H9 (cell line): ENCODE data around the gene TDP1. TPM values are rescaled to one million over a fixed set of nuclear protein-coding genes. Genes with fewer than 3 reads are reported as not detected.

Experiments used
- DNase-seq: peaks from one replicate; pipeline ENCODE4 v3.0.0-alpha.2; 2017
- H2AFZ ChIP-seq: one replicate; pipeline ENCODE4 v1.6.1; 2013; ENCODE audit warnings: mild to moderate bottlenecking, low read length, control low read depth, moderate library complexity
- H2AK5ac ChIP-seq: 2 replicates; pipeline ENCODE4 v1.6.1; 2013; ENCODE audit warnings: low read length, control low read depth, mixed read lengths; ENCODE audit not compliant: insufficient read length
- H2BK120ac ChIP-seq: one replicate; pipeline ENCODE4 v1.6.1; 2013; ENCODE audit warnings: low read depth, mild to moderate bottlenecking, low read length, control low read depth, inconsistent platforms; ENCODE audit not compliant: poor library complexity, severe bottlenecking
- H2BK12ac ChIP-seq: 2 replicates; pipeline ENCODE4 v1.6.1; 2013; ENCODE audit warnings: low read length, control low read depth, mixed read lengths, low read depth; ENCODE audit not compliant: insufficient read length
- H2BK15ac ChIP-seq: 2 replicates; pipeline ENCODE4 v1.6.1; 2013; ENCODE audit warnings: low read depth, low read length, control low read depth
- H2BK20ac ChIP-seq: one replicate; pipeline ENCODE4 v1.6.1; 2013; ENCODE audit warnings: low read depth, mild to moderate bottlenecking, low read length, control low read depth, inconsistent platforms; ENCODE audit not compliant: poor library complexity, severe bottlenecking
- H2BK5ac ChIP-seq: 2 replicates; pipeline ENCODE4 v1.6.1; 2013; ENCODE audit warnings: low read length, control low read depth, mixed read lengths; ENCODE audit not compliant: insufficient read length
- H3K14ac ChIP-seq: 2 replicates; pipeline ENCODE4 v1.6.1; 2013; ENCODE audit warnings: low read length, control low read depth; ENCODE audit not compliant: insufficient read depth
- H3K18ac ChIP-seq: 2 replicates; pipeline ENCODE4 v1.6.1; 2013; ENCODE audit warnings: low read depth, mild to moderate bottlenecking, mixed read lengths, low read length, control low read depth; ENCODE audit not compliant: insufficient read length
- H3K23ac ChIP-seq: 2 replicates; pipeline ENCODE4 v1.6.1; 2013; ENCODE audit warnings: low read length, control low read depth, mixed read lengths, low read depth; ENCODE audit not compliant: insufficient read length
- H3K23me2 ChIP-seq: 2 replicates; pipeline ENCODE4 v1.6.1; 2013; ENCODE audit warnings: low read depth, mild to moderate bottlenecking, mixed read lengths, low read length, control low read depth; ENCODE audit not compliant: insufficient read length, poor library complexity, severe bottlenecking
- H3K27ac ChIP-seq: 2 replicates; pipeline ENCODE4 v1.5.1; 2013; ENCODE audit warnings: low read length, control low read depth, mixed read lengths, low read depth; ENCODE audit not compliant: insufficient read length
- H3K27me3 ChIP-seq: 2 replicates; pipeline ENCODE4 v1.6.1; 2013; ENCODE audit warnings: low read length, control low read depth, inconsistent platforms; ENCODE audit not compliant: insufficient read depth
- H3K4ac ChIP-seq: 2 replicates; pipeline ENCODE4 v1.6.1; 2013; ENCODE audit warnings: low read depth, mild to moderate bottlenecking, control low read depth, inconsistent platforms, low read length, moderate library complexity
- H3K4me1 ChIP-seq: 2 replicates; pipeline ENCODE4 v1.6.1; 2013; ENCODE audit warnings: low read length, control low read depth, inconsistent platforms; ENCODE audit not compliant: insufficient read depth
- H3K4me2 ChIP-seq: 2 replicates; pipeline ENCODE4 v1.6.1; 2013; ENCODE audit warnings: low read length, control low read depth, mixed read lengths; ENCODE audit not compliant: insufficient read length, insufficient read depth
- H3K56ac ChIP-seq: 2 replicates; pipeline ENCODE4 v1.6.1; 2013; ENCODE audit warnings: low read depth, mild to moderate bottlenecking, mixed read lengths, low read length, control low read depth; ENCODE audit not compliant: insufficient read length
- H3K79me1 ChIP-seq: 2 replicates; pipeline ENCODE4 v1.6.1; 2013; ENCODE audit warnings: low read depth, mild to moderate bottlenecking, moderate library complexity, low read length, control low read depth, inconsistent platforms; ENCODE audit not compliant: insufficient read depth, poor library complexity, severe bottlenecking
- H3K79me2 ChIP-seq: 2 replicates; pipeline ENCODE4 v1.6.1; 2013; ENCODE audit warnings: low read length, control low read depth, inconsistent platforms; ENCODE audit not compliant: insufficient read depth
- H3K9ac ChIP-seq: 2 replicates; pipeline ENCODE4 v1.6.1; 2013; ENCODE audit warnings: low read length, control low read depth, mixed read lengths; ENCODE audit not compliant: insufficient read length; ENCODE audit errors: extremely low read depth
- H3K9me3 ChIP-seq: one replicate; pipeline ENCODE4 v1.6.1; 2013; ENCODE audit warnings: low read depth, low read length, inconsistent platforms; ENCODE audit not compliant: control insufficient read depth
- H3T11ph ChIP-seq: one replicate; pipeline ENCODE4 v1.6.1; 2013; ENCODE audit warnings: mild to moderate bottlenecking, low read length, control low read depth, inconsistent platforms
- H4K20me1 ChIP-seq: one replicate; pipeline ENCODE4 v1.6.1; 2013; ENCODE audit not compliant: control insufficient read depth, insufficient read length, insufficient read depth
- H4K5ac ChIP-seq: 2 replicates; pipeline ENCODE4 v1.6.1; 2013; ENCODE audit warnings: low read depth, mild to moderate bottlenecking, mixed read lengths, low read length, control low read depth; ENCODE audit not compliant: insufficient read length
- H4K8ac ChIP-seq: replicated peaks from 2 replicates; pipeline ENCODE4 v1.6.1; 2013; ENCODE audit warnings: low read length, control low read depth, mixed read lengths, low read depth; ENCODE audit not compliant: insufficient read length
- H4K91ac ChIP-seq: 2 replicates; pipeline ENCODE4 v1.6.1; 2013; ENCODE audit warnings: low read depth, mild to moderate bottlenecking, moderate library complexity, mixed read lengths, low read length, control low read depth; ENCODE audit not compliant: insufficient read length
- H3K27ac Mint-ChIP-seq, 3 experiments: 2 replicates in 2 of 3; 3 replicates in 1 of 3; pipeline ENCODE4 v1.8.0; 2020 to 2021; ENCODE audit warnings: mixed read lengths in 3 of 3, mild to moderate bottlenecking in 1 of 3, moderate library complexity in 1 of 3
- H3K27me3 Mint-ChIP-seq: 2 replicates; pipeline ENCODE4 v1.8.0; 2021; ENCODE audit warnings: low read depth, mild to moderate bottlenecking, moderate library complexity, mixed read lengths
- H3K36me3 Mint-ChIP-seq, 3 experiments: 2 replicates in 2 of 3; 3 replicates in 1 of 3; pipeline ENCODE4 v1.8.0; 2020 to 2021; ENCODE audit warnings: low read depth in 3 of 3, mixed read lengths in 3 of 3; ENCODE audit not compliant: insufficient read depth in 1 of 3
- H3K4me1 Mint-ChIP-seq, 2 experiments: 2 replicates each; pipeline ENCODE4 v1.8.0; 2020; ENCODE audit warnings: mixed read lengths in 2 of 2
- H3K4me3 Mint-ChIP-seq, 2 experiments: 2 replicates in 1 of 2; 3 replicates in 1 of 2; pipeline ENCODE4 v1.8.0; 2020 to 2021; ENCODE audit warnings: mild to moderate bottlenecking in 2 of 2, mixed read lengths in 2 of 2, moderate library complexity in 1 of 2
- H3K9me3 Mint-ChIP-seq, 2 experiments: 2 replicates in 1 of 2; 3 replicates in 1 of 2; pipeline ENCODE4 v1.8.0; 2020; ENCODE audit warnings: mild to moderate bottlenecking in 2 of 2, mixed read lengths in 2 of 2, moderate library complexity in 1 of 2
- total RNA-seq: library from RNA; stranded (reverse); gene quantifications from 2 replicates; pipeline ENCODE4 v1.2.1, GENCODE V29; 2021
- TF ChIP-seq, protein P1 (sequence below): fragments of 200-600 bp; sonication (generic); conservative IDR thresholded peaks from 3 replicates; pipeline ENCODE4 v1.8.0; 2021; ENCODE audit warnings: antibody characterized with exemption, mild to moderate bottlenecking

Gene TDP1
- total RNA-seq, 1 experiment from 2014 or later: 53.4 TPM

DNA sequence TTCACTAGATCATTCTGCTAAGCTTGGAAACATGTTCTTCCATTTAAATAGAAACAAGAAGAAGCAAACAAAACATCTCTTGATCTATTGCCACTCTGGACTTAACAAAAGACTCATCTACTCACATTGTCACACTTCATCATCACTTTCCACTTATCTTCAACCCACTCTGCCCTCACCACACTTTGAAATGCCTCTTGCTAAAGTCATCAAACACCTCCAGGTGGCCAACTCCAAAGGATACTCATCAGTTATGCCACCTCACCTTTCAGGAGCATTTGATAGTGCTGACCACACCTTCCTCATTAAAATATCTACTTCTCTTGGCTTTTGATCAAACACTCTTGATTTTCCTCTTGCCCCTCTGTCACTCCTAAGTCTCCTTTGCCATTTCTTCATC lies 8.4 kb upstream of the TDP1 start:
- Histone ChIP-seq H3K9me3 (no peaks in the 10 kb centered on the region), H2BK15ac (no peak overlapping the region), H3K27me3 (no peaks in the 10 kb centered on the region), H4K8ac (no peak overlapping the region), H2BK5ac (no peak overlapping the region), H3K23ac (no peak overlapping the region), H3K79me2 (no peaks in the 10 kb centered on the region), H3T11ph (no peak overlapping the region), H2BK20ac (no peak overlapping the region), H3K4me1 (no peaks in the 10 kb centered on the region), H4K91ac (no peak overlapping the region), H3K79me1 (no peaks in the 10 kb centered on the region), H3K56ac (no peak overlapping the region), H2BK120ac (no peak overlapping the region), H3K18ac (no peak overlapping the region), H3K4ac (no peak overlapping the region), H3K23me2 (no peaks in the 10 kb centered on the region), H3K14ac (no peak overlapping the region), H4K20me1 (no peaks in the 10 kb centered on the region), H3K9ac (no peak overlapping the region), H2BK12ac (no peak overlapping the region), H3K4me2 (no peak overlapping the region), H2AK5ac (no peak overlapping the region), H3K27ac (no peak overlapping the region), H4K5ac (no peak overlapping the region), H2AFZ (no peak overlapping the region)
- Mint-ChIP-seq H3K36me3 (peaks cover 16 to 30% (median 25%) of the 10 kb centered on the region in 3 experiments), H3K27me3 (no peaks in the 10 kb centered on the region), H3K9me3 (peaks cover 0 to 2% of the 10 kb centered on the region in 2 experiments; a peak in 2 of 5 replicates), H3K4me3 (no peak overlapping the region), H3K4me1 (no peaks in the 10 kb centered on the region), H3K27ac (no peak overlapping the region)
- no peak for DNase-seq
- TF ChIP-seq, protein P1, sequence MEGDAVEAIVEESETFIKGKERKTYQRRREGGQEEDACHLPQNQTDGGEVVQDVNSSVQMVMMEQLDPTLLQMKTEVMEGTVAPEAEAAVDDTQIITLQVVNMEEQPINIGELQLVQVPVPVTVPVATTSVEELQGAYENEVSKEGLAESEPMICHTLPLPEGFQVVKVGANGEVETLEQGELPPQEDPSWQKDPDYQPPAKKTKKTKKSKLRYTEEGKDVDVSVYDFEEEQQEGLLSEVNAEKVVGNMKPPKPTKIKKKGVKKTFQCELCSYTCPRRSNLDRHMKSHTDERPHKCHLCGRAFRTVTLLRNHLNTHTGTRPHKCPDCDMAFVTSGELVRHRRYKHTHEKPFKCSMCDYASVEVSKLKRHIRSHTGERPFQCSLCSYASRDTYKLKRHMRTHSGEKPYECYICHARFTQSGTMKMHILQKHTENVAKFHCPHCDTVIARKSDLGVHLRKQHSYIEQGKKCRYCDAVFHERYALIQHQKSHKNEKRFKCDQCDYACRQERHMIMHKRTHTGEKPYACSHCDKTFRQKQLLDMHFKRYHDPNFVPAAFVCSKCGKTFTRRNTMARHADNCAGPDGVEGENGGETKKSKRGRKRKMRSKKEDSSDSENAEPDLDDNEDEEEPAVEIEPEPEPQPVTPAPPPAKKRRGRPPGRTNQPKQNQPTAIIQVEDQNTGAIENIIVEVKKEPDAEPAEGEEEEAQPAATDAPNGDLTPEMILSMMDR: no peak
